Activated T-cell treated with anti-CD3 and anti-CD28 coated beads, Interleukin-2, amount 50 U/mL, for 1 hour (primary cell): Measurements from ENCODE around the gene LHX3.
"Not testable (repeated sequence)": the region's sequence is repeated elsewhere in the genome, so short reads cannot be mapped to it uniquely, and the experiment has no call there.

Experiments used
- DNase-seq: peaks from one replicate; pipeline ENCODE4 v3.0.0-alpha.2; 2020

The LHX3 gene

GRCh38 chr9:136151848-136152542, 52.9 kb downstream of the LHX3 start:
- no peak for DNase-seq

GRCh38 chr9:136151214-136151804, 53.6 kb downstream of the LHX3 start:
- DNase-seq: no peak

GRCh38 chr9:136150664-136151213, 54.2 kb downstream of the LHX3 start:
- not testable (repeated sequence) for DNase-seq

- DNase-seq: no peak
Measured at GRCh38 chr9:136149853-136150252, 55.1 kb downstream of the LHX3 start.

- no peak for DNase-seq
Measured at GRCh38 chr9:136149337-136149736, 55.6 kb downstream of the LHX3 start.

- DNase-seq: no peak
Measured at GRCh38 chr9:136148766-136149165, 56.2 kb downstream of the LHX3 start.

- DNase-seq: no peak
Measured at GRCh38 chr9:136147890-136148714, 56.8 kb downstream of the LHX3 start.

- DNase-seq: no peak
Measured at GRCh38 chr9:136147038-136147889, 57.7 kb downstream of the LHX3 start.
